Rectal smooth muscle tissue (tissue), 1 donor: ENCODE results near the gene PIGN.

Experiments
- H3K27ac ChIP-seq: one replicate; pipeline ENCODE4 v1.7.0; 2013; ENCODE audit warnings: low read depth, low read length, inconsistent platforms
- H3K27me3 ChIP-seq: one replicate; pipeline ENCODE4 v1.7.0; 2013; ENCODE audit warnings: low read length; ENCODE audit not compliant: control insufficient read depth, insufficient read depth
- H3K36me3 ChIP-seq: one replicate; pipeline ENCODE4 v1.7.0; 2013; ENCODE audit warnings: low read length; ENCODE audit not compliant: control insufficient read depth, insufficient read depth
- H3K4me1 ChIP-seq: one replicate; pipeline ENCODE4 v1.7.0; 2013; ENCODE audit warnings: low read length; ENCODE audit not compliant: control insufficient read depth, insufficient read depth
- H3K4me3 ChIP-seq: one replicate; pipeline ENCODE4 v1.7.0; 2013; ENCODE audit warnings: low read length
- H3K9ac ChIP-seq: one replicate; pipeline ENCODE4 v1.7.0; 2013; ENCODE audit warnings: low read length

Gene PIGN

GRCh38 chr18:62071071-62071470, 115.8 kb downstream of the PIGN start:
- Histone ChIP-seq H3K36me3 (no peaks in the 10 kb centered on the region), H3K4me1 (no peaks in the 10 kb centered on the region), H3K27me3 (no peaks in the 10 kb centered on the region), H3K9ac (no peak overlapping the region), H3K27ac (no peak overlapping the region), H3K4me3 (no peak overlapping the region)

DNA sequence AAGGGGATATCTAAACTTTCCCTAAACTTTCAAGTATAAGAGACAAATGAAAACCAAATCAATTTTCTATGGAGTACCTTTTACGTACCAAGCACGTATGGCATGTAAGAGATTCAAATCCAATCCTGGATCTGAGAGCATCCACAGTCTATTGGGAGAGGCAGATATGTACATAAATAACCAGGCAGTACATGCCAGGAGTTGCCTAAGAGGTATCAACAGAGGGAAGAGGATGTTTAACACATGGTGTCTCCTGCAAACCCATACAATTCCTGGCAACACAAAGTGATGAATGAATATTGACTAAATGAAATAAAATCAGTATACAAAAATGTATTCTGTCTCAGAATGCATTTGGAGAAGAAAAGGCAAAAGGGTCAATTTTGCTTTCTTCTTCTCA, 116.6 kb downstream of the PIGN start:
- Histone ChIP-seq H3K4me3 (no peak overlapping the region), H3K27ac (no peak overlapping the region), H3K27me3 (no peaks in the 10 kb centered on the region), H3K9ac (no peak overlapping the region), H3K36me3 (no peaks in the 10 kb centered on the region), H3K4me1 (no peaks in the 10 kb centered on the region)

GRCh38 chr18:62069556-62069955, 117.3 kb downstream of the PIGN start:
- Histone ChIP-seq H3K36me3 (no peaks in the 10 kb centered on the region), H3K4me3 (no peak overlapping the region), H3K27me3 (no peaks in the 10 kb centered on the region), H3K9ac (no peak overlapping the region), H3K27ac (no peak overlapping the region), H3K4me1 (no peaks in the 10 kb centered on the region)

DNA sequence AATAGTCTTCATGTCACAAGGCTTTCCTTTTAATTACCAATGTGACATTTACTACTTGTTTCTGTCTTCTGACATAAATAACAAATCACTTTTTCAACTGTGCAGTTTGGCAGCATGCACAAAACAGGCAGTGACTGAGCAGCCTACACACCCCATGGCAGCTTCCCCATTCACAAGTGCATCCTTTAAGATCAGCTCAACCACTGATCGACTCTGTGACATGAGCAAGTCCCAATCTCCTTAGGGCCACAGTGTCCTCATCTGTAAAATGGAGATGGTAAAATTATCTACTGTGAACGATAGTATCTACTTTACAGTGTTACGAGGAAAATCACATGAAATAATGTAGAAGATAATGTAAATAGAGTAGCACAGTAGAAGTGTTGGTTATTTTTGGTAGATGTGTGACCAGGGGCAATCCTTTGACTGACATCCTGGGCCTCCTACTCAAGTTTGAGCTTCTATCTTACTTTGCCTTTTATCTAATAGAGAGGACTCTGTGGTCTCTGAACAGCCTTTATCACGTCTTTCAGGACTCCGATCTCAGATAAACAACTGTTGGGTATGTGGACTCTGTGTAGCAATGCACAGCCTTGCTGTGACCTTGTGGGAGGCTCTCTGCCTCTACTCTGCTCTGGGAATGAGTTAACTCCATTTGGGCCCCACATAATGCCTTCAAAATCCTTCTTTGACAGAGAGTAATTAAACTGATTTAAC, 120.6 kb downstream of the PIGN start:
- H3K4me3 ChIP-seq = no peak overlapping the region
- no peak overlapping the region for H3K27ac ChIP-seq
- H3K36me3 ChIP-seq = no peaks in the 10 kb centered on the region
- H3K4me1 ChIP-seq = no peaks in the 10 kb centered on the region
- H3K9ac ChIP-seq = no peak overlapping the region
- no peaks in the 10 kb centered on the region for H3K27me3 ChIP-seq

DNA sequence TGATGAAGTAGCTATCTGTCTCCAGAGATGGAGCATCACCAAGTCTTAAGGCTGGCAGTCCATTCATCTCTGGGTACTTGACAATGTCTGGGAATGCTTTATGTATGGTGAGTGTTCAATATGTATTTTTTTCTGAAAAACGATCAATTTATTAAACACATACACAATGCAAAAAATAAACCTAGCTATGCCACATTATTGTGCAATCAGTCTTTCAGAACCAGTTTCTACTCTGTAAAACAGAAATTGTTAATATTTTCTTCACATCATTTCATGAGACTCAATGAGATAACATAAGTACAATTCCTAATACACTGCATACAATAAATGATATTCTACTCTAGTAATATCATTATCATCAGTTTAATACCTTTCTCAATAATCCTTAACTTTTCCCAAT, 122.5 kb downstream of the PIGN start:
- H3K4me3 ChIP-seq = no peak overlapping the region
- H3K9ac ChIP-seq = no peak overlapping the region
- no peak overlapping the region for H3K27ac ChIP-seq
- H3K27me3 ChIP-seq = no peaks in the 10 kb centered on the region
- H3K36me3 ChIP-seq = no peaks in the 10 kb centered on the region
- H3K4me1 ChIP-seq = no peaks in the 10 kb centered on the region

- no peak overlapping the region for H3K27ac ChIP-seq
- H3K4me3 ChIP-seq = no peak overlapping the region
- H3K4me1 ChIP-seq = no peaks in the 10 kb centered on the region
- H3K27me3 ChIP-seq = no peaks in the 10 kb centered on the region
- H3K9ac ChIP-seq = no peak overlapping the region
- H3K36me3 ChIP-seq = no peaks in the 10 kb centered on the region
Observed at GRCh38 chr18:62061821-62062478, 124.9 kb downstream of the PIGN start.

DNA sequence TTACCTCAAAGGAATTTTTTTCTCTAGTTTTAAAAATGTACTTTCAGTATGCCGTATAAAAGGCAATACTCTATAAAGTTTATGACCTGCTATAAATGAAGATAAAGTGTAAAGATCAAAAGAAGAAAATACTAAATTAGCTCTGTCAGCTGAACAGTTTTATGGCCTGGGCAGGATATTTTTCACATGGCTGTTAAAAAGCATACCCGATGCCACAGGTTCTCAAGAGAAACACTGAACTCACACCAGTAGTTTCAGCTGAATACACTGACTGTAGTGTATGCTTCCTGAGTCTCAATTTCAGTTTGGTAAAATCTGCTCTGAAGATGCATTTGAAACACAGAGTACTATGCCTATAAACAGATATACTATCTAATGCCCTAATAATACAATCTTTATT, 126.0 kb downstream of the PIGN start:
- Histone ChIP-seq H3K4me1 (no peaks in the 10 kb centered on the region), H3K27me3 (no peaks in the 10 kb centered on the region), H3K27ac (no peak overlapping the region), H3K36me3 (no peaks in the 10 kb centered on the region), H3K4me3 (no peak overlapping the region), H3K9ac (no peak overlapping the region)

DNA sequence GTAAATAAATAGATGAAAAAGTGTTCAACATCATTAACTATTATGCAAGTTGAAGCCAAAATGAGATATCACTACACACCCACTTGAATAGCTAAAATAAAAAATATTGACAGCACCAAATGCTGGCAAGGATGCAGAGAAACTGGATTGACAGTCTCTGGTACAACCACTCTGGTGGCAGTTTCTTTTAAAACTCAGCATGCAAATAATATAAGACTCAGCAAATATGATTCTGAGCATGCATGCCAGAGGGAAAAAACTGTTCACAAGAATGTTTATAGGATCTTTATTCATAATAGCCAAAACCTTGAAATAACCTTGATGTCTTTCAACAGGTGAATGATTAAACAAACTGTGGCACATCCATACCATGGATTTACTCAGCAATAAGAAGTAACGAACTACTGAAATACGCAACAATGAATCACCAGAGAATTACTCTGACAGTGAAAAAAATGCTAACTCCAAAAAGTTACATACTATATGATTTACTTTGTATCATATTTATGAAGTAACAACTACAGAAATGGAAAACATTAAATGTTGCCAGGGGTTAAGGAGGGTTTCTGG, 131.8 kb downstream of the PIGN start:
- H3K36me3 ChIP-seq = no peaks in the 10 kb centered on the region
- no peak overlapping the region for H3K27ac ChIP-seq
- no peaks in the 10 kb centered on the region for H3K27me3 ChIP-seq
- H3K4me3 ChIP-seq = no peak overlapping the region
- no peaks in the 10 kb centered on the region for H3K4me1 ChIP-seq
- no peak overlapping the region for H3K9ac ChIP-seq

- Histone ChIP-seq H3K36me3 (no peaks in the 10 kb centered on the region), H3K27ac (no peak overlapping the region), H3K27me3 (no peaks in the 10 kb centered on the region), H3K9ac (no peak overlapping the region), H3K4me3 (no peak overlapping the region), H3K4me1 (no peaks in the 10 kb centered on the region)
Observed at GRCh38 chr18:62048279-62048678, 138.6 kb downstream of the PIGN start.

GRCh38 chr18:62045316-62045715, 141.5 kb downstream of the PIGN start:
- Histone ChIP-seq H3K9ac (no peak overlapping the region), H3K4me1 (no peaks in the 10 kb centered on the region), H3K27me3 (no peaks in the 10 kb centered on the region), H3K27ac (no peak overlapping the region), H3K36me3 (no peaks in the 10 kb centered on the region), H3K4me3 (no peak overlapping the region)

DNA sequence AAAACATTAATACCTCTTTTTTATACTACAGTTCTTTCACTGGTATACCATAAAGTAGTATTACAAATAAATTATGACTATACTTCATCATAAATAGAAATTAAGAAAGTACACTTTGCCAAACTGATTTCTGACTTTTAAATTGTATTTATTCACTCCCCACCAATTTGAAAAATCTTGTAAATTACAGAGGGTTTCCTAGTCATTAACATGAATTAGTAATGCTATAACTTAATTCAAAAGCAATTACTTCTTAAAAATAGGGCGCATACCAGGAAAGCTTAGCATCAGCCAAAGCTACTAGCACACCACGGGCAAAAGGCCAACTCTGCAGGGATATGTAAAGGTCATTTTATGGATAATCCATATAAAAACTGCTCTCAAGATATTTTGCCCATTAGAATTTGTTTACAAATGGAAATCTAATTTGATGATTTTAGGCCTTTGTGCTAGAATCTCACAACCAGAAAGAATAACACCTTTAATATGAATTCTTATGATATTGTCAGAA, 142.3 kb downstream of the PIGN start:
- no peaks in the 10 kb centered on the region for H3K27me3 ChIP-seq
- H3K4me1 ChIP-seq = no peaks in the 10 kb centered on the region
- no peak overlapping the region for H3K27ac ChIP-seq
- H3K4me3 ChIP-seq = no peak overlapping the region
- H3K9ac ChIP-seq = no peak overlapping the region
- no peaks in the 10 kb centered on the region for H3K36me3 ChIP-seq

- Histone ChIP-seq H3K4me1 (no peaks in the 10 kb centered on the region), H3K36me3 (no peaks in the 10 kb centered on the region), H3K27me3 (no peaks in the 10 kb centered on the region), H3K4me3 (no peak overlapping the region), H3K9ac (no peak overlapping the region), H3K27ac (no peak overlapping the region)
Observed at GRCh38 chr18:62037989-62038778, 148.7 kb downstream of the PIGN start.
